Measurements from ENCODE around the gene GNAS-AS1.

GNAS-AS1 gene

DNA sequence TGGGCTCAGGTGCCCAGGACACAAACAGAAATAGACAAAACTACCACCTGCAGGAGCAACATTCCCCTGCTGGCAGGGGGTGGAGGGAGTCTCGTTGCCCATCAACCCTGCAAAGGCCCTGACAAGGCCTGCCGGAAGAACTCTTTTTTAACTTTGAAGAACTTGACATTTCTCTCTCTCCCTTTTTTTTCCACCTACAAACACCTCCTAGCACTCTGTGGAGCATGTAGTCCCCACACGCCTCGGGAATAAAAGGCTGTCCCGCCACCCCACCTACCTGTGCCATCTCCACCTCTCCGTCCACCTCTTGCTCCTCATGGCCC, 54.8 kb downstream of the GNAS-AS1 start:
- TF ChIP-seq, protein P1, sequence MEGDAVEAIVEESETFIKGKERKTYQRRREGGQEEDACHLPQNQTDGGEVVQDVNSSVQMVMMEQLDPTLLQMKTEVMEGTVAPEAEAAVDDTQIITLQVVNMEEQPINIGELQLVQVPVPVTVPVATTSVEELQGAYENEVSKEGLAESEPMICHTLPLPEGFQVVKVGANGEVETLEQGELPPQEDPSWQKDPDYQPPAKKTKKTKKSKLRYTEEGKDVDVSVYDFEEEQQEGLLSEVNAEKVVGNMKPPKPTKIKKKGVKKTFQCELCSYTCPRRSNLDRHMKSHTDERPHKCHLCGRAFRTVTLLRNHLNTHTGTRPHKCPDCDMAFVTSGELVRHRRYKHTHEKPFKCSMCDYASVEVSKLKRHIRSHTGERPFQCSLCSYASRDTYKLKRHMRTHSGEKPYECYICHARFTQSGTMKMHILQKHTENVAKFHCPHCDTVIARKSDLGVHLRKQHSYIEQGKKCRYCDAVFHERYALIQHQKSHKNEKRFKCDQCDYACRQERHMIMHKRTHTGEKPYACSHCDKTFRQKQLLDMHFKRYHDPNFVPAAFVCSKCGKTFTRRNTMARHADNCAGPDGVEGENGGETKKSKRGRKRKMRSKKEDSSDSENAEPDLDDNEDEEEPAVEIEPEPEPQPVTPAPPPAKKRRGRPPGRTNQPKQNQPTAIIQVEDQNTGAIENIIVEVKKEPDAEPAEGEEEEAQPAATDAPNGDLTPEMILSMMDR (IDR thresholded peaks at IDR 0.05; ENCODE audit: low read depth, low read length) = no peak

DNA sequence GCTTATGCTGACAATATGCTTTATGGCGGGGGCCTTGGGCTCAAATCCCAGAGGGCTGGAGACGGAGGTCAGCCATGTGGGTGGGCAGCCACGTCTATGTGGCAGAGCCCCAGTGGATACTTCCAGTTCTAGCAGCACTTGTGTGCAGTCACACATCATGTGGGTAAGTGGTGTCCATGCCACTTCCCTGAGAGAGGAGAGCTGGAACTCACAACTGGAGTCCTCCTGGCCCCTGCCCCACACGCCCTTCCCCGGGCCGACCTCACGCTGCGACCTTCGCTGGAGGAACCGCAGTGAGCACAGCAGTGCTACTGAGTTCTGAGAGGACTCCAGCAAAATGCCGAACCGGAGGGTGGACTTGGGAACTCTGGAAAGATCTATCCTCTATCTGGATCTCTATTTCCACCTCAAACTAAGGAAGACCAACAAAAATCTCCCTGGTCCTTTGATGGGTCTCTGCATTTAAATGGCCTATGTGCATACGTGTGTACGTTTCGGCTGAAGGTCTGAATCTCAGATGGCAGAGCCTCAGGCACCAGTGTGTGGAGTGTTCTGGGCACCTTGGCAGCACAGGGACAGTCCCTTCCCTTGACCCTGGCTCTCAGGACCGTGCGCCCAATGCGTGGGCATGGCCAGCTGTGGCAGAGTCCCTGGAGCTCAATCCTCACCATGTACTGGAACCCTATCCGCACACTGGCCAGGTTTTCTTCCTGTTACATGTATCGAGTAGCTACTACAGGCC, 55.4 kb downstream of the GNAS-AS1 start:
- TF ChIP-seq, protein P1 (IDR thresholded peaks at IDR 0.05; ENCODE audit: low read depth, low read length) = no peak
- DNase-seq (ENCODE audit: extremely low read depth, low read depth) = no peak

More for the DNA sequence above, 54.8 kb downstream of the GNAS-AS1 start:
- DNase-seq (ENCODE audit: extremely low read depth, low read depth) = no peak

DNA sequence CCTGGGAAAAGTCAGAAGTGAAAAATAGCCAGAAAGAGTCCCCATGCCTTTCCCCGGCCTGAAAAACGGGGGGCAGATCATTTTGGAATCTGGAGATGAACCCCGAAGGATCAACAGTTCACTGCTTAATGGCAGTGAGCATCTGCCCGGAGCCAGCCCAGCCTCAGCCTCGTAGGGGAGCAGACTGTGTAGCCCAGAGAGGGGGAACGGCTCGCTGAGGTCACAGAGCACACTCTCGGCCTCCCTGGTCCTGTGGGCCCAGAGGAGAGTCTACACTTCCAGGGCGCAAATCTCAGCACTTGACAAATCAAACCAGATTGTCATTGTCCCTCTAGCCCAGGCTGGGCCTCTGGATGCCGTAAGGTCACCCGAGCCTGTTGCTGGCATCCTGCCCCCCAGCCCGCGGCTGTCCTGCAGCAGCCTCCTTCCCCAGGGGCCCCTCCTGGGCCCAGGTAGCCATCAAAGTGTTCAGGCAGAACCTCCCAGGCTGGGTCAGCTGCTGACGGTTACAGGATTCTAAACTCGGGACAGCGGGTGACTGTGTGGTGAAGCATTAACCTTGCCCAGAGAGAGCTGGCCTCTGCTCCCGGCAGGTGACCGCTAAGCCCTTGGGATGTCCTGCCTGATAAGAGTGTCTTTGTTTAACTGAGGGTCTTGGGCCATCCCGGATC, 56.1 kb downstream of the GNAS-AS1 start:
- no peak for DNase-seq (ENCODE audit: extremely low read depth, low read depth)
- TF ChIP-seq, protein P1 (IDR thresholded peaks at IDR 0.05; ENCODE audit: low read depth, low read length) = no peak

DNA sequence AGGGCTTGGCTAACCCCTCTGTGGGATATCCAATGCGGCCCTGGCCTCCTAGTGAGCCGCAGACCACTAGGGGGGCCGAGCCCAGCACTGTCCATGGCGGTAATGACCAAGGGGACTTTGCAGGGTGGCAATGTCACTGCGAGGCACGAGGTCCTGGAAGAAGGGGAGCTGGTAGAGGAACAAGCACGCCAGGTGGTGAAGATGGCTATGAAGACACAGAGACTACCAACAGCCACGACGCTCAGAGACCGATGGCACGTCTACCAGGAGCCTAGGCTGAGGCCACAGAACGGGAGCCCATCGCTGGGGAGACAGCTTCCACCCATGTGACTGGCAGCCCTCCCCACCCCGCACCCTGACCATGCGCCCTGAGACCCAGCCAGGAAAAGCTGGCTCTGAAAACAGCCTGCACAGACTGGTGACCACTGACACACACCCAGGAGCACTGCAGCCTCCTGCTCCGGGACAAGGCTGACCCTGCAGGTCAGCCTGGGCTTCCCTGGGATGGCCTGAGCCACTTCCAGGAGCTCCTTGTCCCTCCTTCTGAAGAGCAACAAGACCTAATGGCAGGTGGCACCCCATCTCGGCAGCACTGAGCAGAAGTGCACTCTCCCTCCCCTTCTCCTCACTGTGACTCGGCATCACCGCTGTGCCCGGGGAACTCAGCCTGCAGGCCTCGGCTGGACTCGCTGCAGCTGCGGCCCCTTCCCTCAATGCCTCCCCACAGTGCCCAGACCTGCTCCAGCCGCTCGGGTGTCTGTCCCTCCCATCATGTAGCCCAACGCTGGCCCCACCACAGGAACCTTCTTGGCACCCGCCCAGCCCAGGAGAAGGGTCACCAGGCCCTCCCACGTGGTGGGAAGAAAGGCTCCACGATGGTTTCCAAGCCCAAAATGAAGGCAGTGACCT, 56.9 kb downstream of the GNAS-AS1 start:
- DNase-seq (ENCODE audit: extremely low read depth, low read depth) = no peak
- TF ChIP-seq, protein P1 (IDR thresholded peaks at IDR 0.05; ENCODE audit: low read depth, low read length) = no peak

DNA sequence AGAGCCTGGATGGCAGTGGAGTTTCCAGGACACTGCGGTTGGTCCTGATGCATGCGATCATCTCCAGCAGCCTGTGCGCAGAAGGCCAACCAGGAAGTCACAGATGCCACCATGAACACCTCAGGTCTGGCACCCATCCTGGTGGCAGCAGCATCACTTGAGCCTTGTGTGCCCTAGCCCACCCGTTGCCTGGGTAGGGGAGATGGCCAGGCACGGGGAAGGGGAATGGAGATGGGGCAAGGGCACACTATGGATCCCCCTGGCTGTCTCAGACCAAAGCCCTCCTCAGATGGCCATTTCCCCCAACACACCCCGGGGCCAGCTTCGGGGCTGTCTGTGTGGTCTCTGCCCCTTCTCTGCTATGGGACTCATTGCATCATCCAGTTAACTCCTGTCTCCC, 58.3 kb downstream of the GNAS-AS1 start:
- no peak for DNase-seq (ENCODE audit: extremely low read depth, low read depth)
- TF ChIP-seq, protein P1 (IDR thresholded peaks at IDR 0.05; ENCODE audit: low read depth, low read length) = no peak

DNA sequence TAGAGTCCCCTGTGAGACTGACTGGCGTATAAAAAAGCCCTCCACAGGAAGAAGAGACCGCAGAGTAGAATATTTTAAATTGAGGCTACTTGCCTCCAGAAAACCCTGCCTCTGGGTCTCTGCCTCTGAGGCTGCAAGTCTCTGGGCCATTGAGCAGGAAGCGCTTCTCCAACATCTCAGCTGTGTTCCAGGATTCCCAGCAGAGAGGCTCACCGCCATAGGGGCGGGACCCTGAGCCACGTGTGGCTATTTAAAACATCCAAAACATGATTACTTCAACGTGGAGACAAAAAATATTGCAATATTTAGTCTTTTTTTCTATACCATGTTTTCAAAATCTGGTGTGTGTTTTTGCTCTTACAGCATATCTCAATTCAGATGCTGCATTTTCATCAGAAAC, 59.4 kb downstream of the GNAS-AS1 start:
- TF ChIP-seq, protein P1 (IDR thresholded peaks at IDR 0.05; ENCODE audit: low read depth, low read length) = no peak
- no peak for DNase-seq (ENCODE audit: extremely low read depth, low read depth)
